Stimulated activated CD8-positive, alpha-beta memory T cell treated with anti-CD3 and anti-CD28 coated beads, Interleukin-15, amount 100 ng/mL, for 1 hour (primary cell): ENCODE measurements around the gene DEPDC5.

Experiments used
- DNase-seq: peaks from one replicate; pipeline ENCODE4 v3.0.0-alpha.2; 2020; ENCODE audit warnings: low read depth

The DEPDC5 gene

GRCh38 chr22:31950226-31950625, 196.4 kb downstream of the DEPDC5 start:
- no peak for DNase-seq

- DNase-seq: no peak
Observed at GRCh38 chr22:31951194-31952093, 197.6 kb downstream of the DEPDC5 start.

GRCh38 chr22:31952094-31952401, 198.2 kb downstream of the DEPDC5 start:
- DNase-seq: no peak

- DNase-seq: no peak
Observed at GRCh38 chr22:31952472-31952871, 198.7 kb downstream of the DEPDC5 start.

- no peak for DNase-seq
Observed at GRCh38 chr22:31953261-31953660, 199.4 kb downstream of the DEPDC5 start.

GRCh38 chr22:31954535-31955523, 201.0 kb downstream of the DEPDC5 start:
- DNase-seq: no peak

GRCh38 chr22:31956360-31956759, 202.5 kb downstream of the DEPDC5 start:
- DNase-seq: no peak
